Epidermal melanocyte (primary cell): Measurements from ENCODE around the gene TPM2.

Experiments
- DNase-seq: peaks from one replicate; pipeline ENCODE4 v3.0.0; 2011; ENCODE audit warnings: low spot score; ENCODE audit not compliant: insufficient read length

TPM2 gene

GRCh38 chr9:35679091-35679490 is 10.6 kb downstream of the TPM2 start:
- DNase-seq: no peak

GRCh38 chr9:35675732-35676392 is 13.9 kb downstream of the TPM2 start:
- no peak for DNase-seq

GRCh38 chr9:35675204-35675603 is 14.5 kb downstream of the TPM2 start:
- DNase-seq: no peak

GRCh38 chr9:35674025-35674361 is 15.7 kb downstream of the TPM2 start:
- DNase-seq: no peak

- no peak for DNase-seq
Measured at GRCh38 chr9:35673132-35674024, 16.3 kb downstream of the TPM2 start, which contains the start of gene CA9. Gene CA9 (plus strand): TSS chr9:35673928. CDS start chr9:35673960, 32 bp downstream.

GRCh38 chr9:35669331-35670145 is 20.2 kb downstream of the TPM2 start:
- no peak for DNase-seq

- DNase-seq: no peak
Measured at GRCh38 chr9:35667939-35668338, 21.8 kb downstream of the TPM2 start.

- DNase-seq: no peak
Measured at GRCh38 chr9:35666549-35666948, 23.2 kb downstream of the TPM2 start.

- DNase-seq: no peak
Measured at GRCh38 chr9:35666045-35666444, 23.7 kb downstream of the TPM2 start.

- DNase-seq: no peak
Measured at GRCh38 chr9:35665471-35665818, 24.3 kb downstream of the TPM2 start.

- peak; percentile 96 for DNase-seq
Measured at GRCh38 chr9:35664531-35665470, 24.9 kb downstream of the TPM2 start, which contains the start of gene ARHGEF39. Gene ARHGEF39 (minus strand): TSS chr9:35665195. CDS start chr9:35665169, 26 bp downstream.

- DNase-seq: no peak
Measured at GRCh38 chr9:35662437-35662836, 27.3 kb downstream of the TPM2 start.

GRCh38 chr9:35661756-35662350 is 27.9 kb downstream of the TPM2 start:
- DNase-seq: no peak

GRCh38 chr9:35660966-35661415 is 28.7 kb downstream of the TPM2 start:
- no peak for DNase-seq

GRCh38 chr9:35659340-35659739 is 30.4 kb downstream of the TPM2 start:
- no peak for DNase-seq

GRCh38 chr9:35658968-35659220 is 30.8 kb downstream of the TPM2 start:
- no peak for DNase-seq

GRCh38 chr9:35658137-35658967 is 31.4 kb downstream of the TPM2 start, which contains the start of gene CCDC107:
Gene CCDC107 (plus strand): TSS chr9:35658292. CDS start chr9:35658380, 88 bp downstream.
- DNase-seq: peak; percentile 83

- peak; percentile 99 for DNase-seq
Measured at GRCh38 chr9:35657546-35658136, 32.1 kb downstream of the TPM2 start, which contains the start of gene RMRP. Gene RMRP (minus strand): TSS chr9:35658019.
